Activated B cell treated with CpG ODN at 0.5 μM for 24 hours (primary cell): ENCODE data around the gene VAV2. TPM values are rescaled to one million over a fixed set of nuclear protein-coding genes. Genes with fewer than 3 reads are reported as not detected.
"Not testable (repeated sequence)": the region's sequence is repeated elsewhere in the genome, so short reads cannot be mapped to it uniquely, and the experiment has no call there.

Source experiments
- ATAC-seq: fragments of 200-7000 bp; cut with Tn5 transposase; one replicate; pipeline ENCODE4 v1.10.0; 2021; ENCODE audit warnings: low read depth, mild to moderate bottlenecking, moderate library complexity
- CTCF ChIA-PET: fragments of 350-600 bp; sonication (Branson Sonifier 250); formaldehyde crosslinking; loops from one replicate; lab custom pipeline; 2021; ENCODE audit warnings: antibody characterized with exemption; lab: Charles Lee
- POLR2A ChIA-PET: fragments of 350-600 bp; sonication (Branson Sonifier 250); formaldehyde crosslinking; loops from one replicate; lab custom pipeline; 2021; ENCODE audit warnings: antibody characterized with exemption; lab: Charles Lee
- DNase-seq: peaks from one replicate; pipeline ENCODE4 v3.0.0; 2022
- H3K27ac Mint-ChIP-seq: one replicate; pipeline ENCODE4 v1.8.0; 2020; ENCODE audit warnings: mixed read lengths
- H3K27me3 Mint-ChIP-seq: one replicate; pipeline ENCODE4 v1.8.0; 2021; ENCODE audit warnings: mixed read lengths
- H3K36me3 Mint-ChIP-seq: one replicate; pipeline ENCODE4 v1.8.0; 2021; ENCODE audit warnings: low read depth, mixed read lengths
- H3K4me1 Mint-ChIP-seq: one replicate; pipeline ENCODE4 v1.8.0; 2021; ENCODE audit warnings: mixed read lengths
- H3K4me3 Mint-ChIP-seq: one replicate; pipeline ENCODE4 v1.8.0; 2020; ENCODE audit warnings: mild to moderate bottlenecking, mixed read lengths
- H3K9me3 Mint-ChIP-seq: one replicate; pipeline ENCODE4 v1.8.0; 2020; ENCODE audit warnings: mixed read lengths
- CTCF ChIP-seq: fragments of 200-600 bp; IDR thresholded peaks from one replicate; pipeline ENCODE4 v1.8.0; 2022; ENCODE audit warnings: antibody characterized with exemption, mild to moderate bottlenecking
- intact Hi-C: fragments of 100-400 bp; cut with micrococcal nuclease; formaldehyde crosslinking; loops from one replicate; pipeline ENCODE4 v1.15.1; 2024
- total RNA-seq: library from RNA; stranded (reverse); gene quantifications from 2 replicates; pipeline ENCODE4 v1.2.3, GENCODE V29; 2022

Gene VAV2
- total RNA-seq, 1 donor from 2014 or later: 99.6 TPM

GRCh38 chr9:133959966-133960567 is 32.1 kb downstream of the VAV2 start:
- intact Hi-C loops: loop anchor here (2.0 to 10.0 kb wide), 2 partner anchors 15 to 105 kb away; partner anchors contain the start of gene BRD3
- no peak for ATAC-seq
- no peak for DNase-seq
- ChIA-PET CTCF (interaction anchor here (1.4 to 2.0 kb wide), 2 partner anchors 34 to 178 kb away, joined by 4 to 6 read pairs; no protein-coding TSS in a partner anchor), POLR2A (interaction anchor here (5.0 kb wide), 1 partner anchor 13 kb away, joined by 25 read pairs; no protein-coding TSS in a partner anchor)
- Mint-ChIP-seq H3K9me3 (peaks cover 2% of the 10 kb centered on the region), H3K36me3 (peaks cover 2% of the 10 kb centered on the region), H3K27ac (peak overlapping the region; percentile 71), H3K4me1 (peaks cover 78% of the 10 kb centered on the region), H3K4me3 (peak overlapping the region; percentile 64), H3K27me3 (no peaks in the 10 kb centered on the region)
- no peak for TF ChIP-seq CTCF

GRCh38 chr9:133959171-133959570 is 33.0 kb downstream of the VAV2 start:
- no peak for TF ChIP-seq CTCF
- CTCF ChIA-PET: interaction anchor here (2.0 kb wide), 1 partner anchor 35 kb away, joined by 6 read pairs; no protein-coding TSS in a partner anchor
- peak overlapping the region; percentile 77 for H3K4me3 Mint-ChIP-seq
- POLR2A ChIA-PET: interaction anchor here (0.7 to 5.0 kb wide), 5 partner anchors 12 to 34 kb away, joined by 3 to 25 read pairs (median 5); no protein-coding TSS in a partner anchor
- H3K4me1 Mint-ChIP-seq: peaks cover 81% of the 10 kb centered on the region
- peak overlapping the region; percentile 84 for H3K27ac Mint-ChIP-seq
- ATAC-seq (no peak), DNase-seq (no peak)
- H3K27me3 Mint-ChIP-seq: no peaks in the 10 kb centered on the region
- H3K36me3 Mint-ChIP-seq: no peaks in the 10 kb centered on the region
- intact Hi-C loops: loop anchor here (10.0 kb wide), 1 partner anchor 106 kb away; the partner anchor contains the start of gene BRD3
- no peaks in the 10 kb centered on the region for H3K9me3 Mint-ChIP-seq

- ChIA-PET CTCF (interaction anchor here (2.0 kb wide), 1 partner anchor 35 kb away, joined by 6 read pairs; no protein-coding TSS in a partner anchor), POLR2A (interaction anchor here (0.7 to 5.0 kb wide), 5 partner anchors 12 to 35 kb away, joined by 3 to 25 read pairs (median 5); no protein-coding TSS in a partner anchor)
- no peak for DNase-seq
- TF ChIP-seq CTCF: no peak
- no peak for ATAC-seq
- Mint-ChIP-seq H3K27me3 (no peaks in the 10 kb centered on the region), H3K9me3 (no peaks in the 10 kb centered on the region), H3K4me1 (peaks cover 85% of the 10 kb centered on the region), H3K4me3 (peak overlapping the region; percentile 77), H3K27ac (peak overlapping the region; percentile 84), H3K36me3 (no peaks in the 10 kb centered on the region)
- intact Hi-C loops: loop anchor here (10.0 kb wide), 1 partner anchor 106 kb away; the partner anchor contains the start of gene BRD3
These were observed 33.4 kb downstream of the VAV2 start for GRCh38 chr9:133958756-133959155.

GRCh38 chr9:133957772-133958171 is 34.4 kb downstream of the VAV2 start:
- not testable (repeated sequence) for H3K9me3 Mint-ChIP-seq, H3K27me3 Mint-ChIP-seq, H3K36me3 Mint-ChIP-seq, DNase-seq, ATAC-seq
- intact Hi-C loops: loop anchor here (2.0 to 10.0 kb wide), 2 partner anchors 35 to 107 kb away; partner anchors contain the start of genes BRD3 and VAV2
- peaks cover 78% of the 10 kb centered on the region for H3K4me1 Mint-ChIP-seq
- peak overlapping the region; percentile 78 for H3K4me3 Mint-ChIP-seq
- ChIA-PET CTCF (interaction anchor here (1.2 kb wide), 1 partner anchor 164 kb away, joined by 4 read pairs; no protein-coding TSS in a partner anchor), POLR2A (interaction anchor here (1.5 to 4.3 kb wide), 2 partner anchors 12 to 35 kb away, joined by 5 to 97 read pairs; no protein-coding TSS in a partner anchor)
- peak overlapping the region; percentile 89 for H3K27ac Mint-ChIP-seq

- Mint-ChIP-seq H3K27me3 (no peaks in the 10 kb centered on the region), H3K4me1 (peaks cover 76% of the 10 kb centered on the region), H3K27ac (peak overlapping the region; percentile 89), H3K4me3 (peak overlapping the region; percentile 78), H3K36me3 (no peaks in the 10 kb centered on the region), H3K9me3 (no peaks in the 10 kb centered on the region)
- POLR2A ChIA-PET: interaction anchor here (0.6 to 4.3 kb wide), 11 partner anchors 8 to 163 kb away, joined by 3 to 97 read pairs (median 5); no protein-coding TSS in a partner anchor
- DNase-seq (no peak), ATAC-seq (peak; percentile 16)
- CTCF ChIA-PET: interaction anchor here (0.9 to 2.2 kb wide), 8 partner anchors 10 to 175 kb away, joined by 3 to 11 read pairs (median 4); no protein-coding TSS in a partner anchor
- TF ChIP-seq CTCF: no peak
- intact Hi-C loops: loop anchor here (2.0 to 10.0 kb wide), 2 partner anchors 35 to 107 kb away; partner anchors contain the start of genes BRD3 and VAV2
These were observed 34.8 kb downstream of the VAV2 start for GRCh38 chr9:133957328-133957727.
